Measurements from ENCODE around the gene PHLPP1. TPM values are rescaled to one million over a fixed set of nuclear protein-coding genes. Genes with fewer than 3 reads are reported as not detected.

PHLPP1 gene
- total and polyA plus RNA-seq, 8 donors = 2.9 to 14.7 (median 8.3) TPM

DNA sequence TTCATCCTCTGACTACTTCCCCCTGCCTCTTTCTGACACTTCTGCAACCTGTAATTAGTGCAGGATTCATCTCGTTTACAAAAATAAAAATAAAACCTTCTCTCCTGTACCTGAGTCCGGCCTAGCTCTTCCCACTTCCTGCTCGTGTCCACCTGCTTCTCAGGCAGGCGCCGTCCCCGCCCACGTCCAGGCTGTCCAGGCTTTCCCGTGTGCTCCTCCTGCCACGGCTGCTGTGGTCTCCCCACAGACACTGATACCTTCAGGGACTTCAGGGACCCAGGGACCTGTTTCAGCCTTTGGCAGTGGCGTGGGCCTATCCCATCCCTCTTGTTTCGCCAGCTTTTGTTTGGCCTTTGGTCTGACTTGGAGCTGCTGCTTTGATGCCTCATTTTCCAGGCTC, 272.5 kb downstream of the PHLPP1 start:
- H3K27ac ChIP-seq = no peak overlapping the region
- TF ChIP-seq, protein P1, sequence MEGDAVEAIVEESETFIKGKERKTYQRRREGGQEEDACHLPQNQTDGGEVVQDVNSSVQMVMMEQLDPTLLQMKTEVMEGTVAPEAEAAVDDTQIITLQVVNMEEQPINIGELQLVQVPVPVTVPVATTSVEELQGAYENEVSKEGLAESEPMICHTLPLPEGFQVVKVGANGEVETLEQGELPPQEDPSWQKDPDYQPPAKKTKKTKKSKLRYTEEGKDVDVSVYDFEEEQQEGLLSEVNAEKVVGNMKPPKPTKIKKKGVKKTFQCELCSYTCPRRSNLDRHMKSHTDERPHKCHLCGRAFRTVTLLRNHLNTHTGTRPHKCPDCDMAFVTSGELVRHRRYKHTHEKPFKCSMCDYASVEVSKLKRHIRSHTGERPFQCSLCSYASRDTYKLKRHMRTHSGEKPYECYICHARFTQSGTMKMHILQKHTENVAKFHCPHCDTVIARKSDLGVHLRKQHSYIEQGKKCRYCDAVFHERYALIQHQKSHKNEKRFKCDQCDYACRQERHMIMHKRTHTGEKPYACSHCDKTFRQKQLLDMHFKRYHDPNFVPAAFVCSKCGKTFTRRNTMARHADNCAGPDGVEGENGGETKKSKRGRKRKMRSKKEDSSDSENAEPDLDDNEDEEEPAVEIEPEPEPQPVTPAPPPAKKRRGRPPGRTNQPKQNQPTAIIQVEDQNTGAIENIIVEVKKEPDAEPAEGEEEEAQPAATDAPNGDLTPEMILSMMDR (IDR thresholded peaks at IDR 0.05) = no peak
- WGBS, 2 donors = 73 to 75% methylated on average over 11 of the region's 11 CpGs
- ATAC-seq = no peak
- H3K4me3 ChIP-seq = no peak overlapping the region
- FAIRE-seq = no peak
- H3K4me1 ChIP-seq = no peaks in the 10 kb centered on the region
- intact Hi-C loops (cut with DNase I) = loop anchor here in 1 of 3 donors (10.0 kb wide), 1 partner anchor 283 kb away; no protein-coding TSS in a partner anchor
- H3K9me3 ChIP-seq = no peaks in the 10 kb centered on the region
- H3K27me3 ChIP-seq = no peaks in the 10 kb centered on the region
- DNase-seq = no peak
- H3K36me3 ChIP-seq = no peaks in the 10 kb centered on the region

DNA sequence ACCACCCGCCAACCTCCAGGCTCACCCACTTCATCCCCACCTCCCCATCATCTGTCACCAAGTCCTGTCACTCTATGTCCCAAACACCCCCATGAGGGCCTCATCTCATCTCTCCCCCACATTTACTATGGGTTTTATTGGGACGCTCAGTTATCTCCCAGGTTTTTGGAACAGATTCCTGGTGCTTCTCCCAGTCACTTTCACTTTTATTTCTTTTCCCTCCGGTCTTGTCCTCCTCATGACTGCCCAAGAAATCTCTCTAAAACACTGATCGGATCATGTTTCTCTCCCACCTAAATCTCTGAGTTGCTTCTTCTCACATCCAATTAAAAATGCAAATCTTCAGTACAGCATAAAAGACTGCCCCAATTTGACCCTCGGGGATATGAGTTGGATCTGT, 273.1 kb downstream of the PHLPP1 start:
- WGBS, 2 donors = 73 to 80% methylated on average over 5 of the region's 5 CpGs
- no peaks in the 10 kb centered on the region for H3K4me1 ChIP-seq

DNA sequence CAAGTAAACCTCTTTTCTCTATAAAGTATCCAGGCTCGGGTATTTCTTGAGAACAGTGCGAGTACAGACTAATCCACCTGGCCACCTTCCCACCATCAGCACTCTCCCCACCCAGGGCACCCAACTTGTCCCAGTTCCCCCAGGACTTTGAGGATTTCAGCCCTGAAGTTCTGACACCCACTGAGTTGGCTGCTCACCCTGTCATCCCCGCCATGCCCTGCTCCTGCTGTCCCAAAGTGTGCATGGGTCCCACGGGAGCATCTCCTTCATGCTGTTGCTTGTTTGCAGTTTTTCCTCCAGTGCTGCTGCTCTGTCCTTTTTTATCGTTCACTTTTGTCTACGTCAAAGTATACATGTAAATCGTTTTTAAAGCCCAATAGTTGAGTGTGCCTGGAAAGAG, 273.9 kb downstream of the PHLPP1 start:
- TF ChIP-seq, protein P1 (IDR thresholded peaks at IDR 0.05) = no peak
- intact Hi-C loops (cut with DNase I) = loop anchor here in 1 of 3 donors (10.0 kb wide), 1 partner anchor 284 kb away; no protein-coding TSS in a partner anchor
- no peaks in the 10 kb centered on the region for H3K4me1 ChIP-seq
- DNase-seq = no peak
- no peaks in the 10 kb centered on the region for H3K9me3 ChIP-seq
- H3K36me3 ChIP-seq = no peaks in the 10 kb centered on the region
- WGBS, 2 donors = 57 to 66% methylated on average over 7 of the region's 7 CpGs
- H3K27me3 ChIP-seq = no peaks in the 10 kb centered on the region
- ATAC-seq = no peak
- no peak overlapping the region for H3K27ac ChIP-seq
- H3K4me3 ChIP-seq = no peak overlapping the region
- no peak for FAIRE-seq

More for the DNA sequence above, 273.1 kb downstream of the PHLPP1 start:
- intact Hi-C loops (cut with DNase I) = loop anchor here in 1 of 3 donors (10.0 kb wide), 1 partner anchor 284 kb away; no protein-coding TSS in a partner anchor
- FAIRE-seq (no peak), ATAC-seq (no peak), DNase-seq (no peak)
- H3K9me3 ChIP-seq = no peaks in the 10 kb centered on the region
- H3K27ac ChIP-seq = no peak overlapping the region
- no peaks in the 10 kb centered on the region for H3K36me3 ChIP-seq
- H3K27me3 ChIP-seq = no peaks in the 10 kb centered on the region
- no peak overlapping the region for H3K4me3 ChIP-seq
- TF ChIP-seq, protein P1 (IDR thresholded peaks at IDR 0.05) = no peak

- Histone ChIP-seq H3K36me3 (no peaks in the 10 kb centered on the region), H3K27me3 (no peaks in the 10 kb centered on the region), H3K4me1 (no peaks in the 10 kb centered on the region), H3K4me3 (no peak overlapping the region), H3K27ac (no peak overlapping the region), H3K9me3 (no peaks in the 10 kb centered on the region)
- ATAC-seq (no peak), FAIRE-seq (no peak), DNase-seq (no peak)
- WGBS, 2 donors = 64 to 65% methylated on average over 1 of the region's 1 CpG
- intact Hi-C loops (cut with DNase I) = no loop called here
- TF ChIP-seq, protein P1 (IDR thresholded peaks at IDR 0.05) = no peak
These were observed 275.3 kb downstream of the PHLPP1 start for GRCh38 chr18:62990653-62991052.

GRCh38 chr18:62991389-62991788, 276.0 kb downstream of the PHLPP1 start:
- no peak overlapping the region for H3K4me3 ChIP-seq
- FAIRE-seq = no peak
- TF ChIP-seq, protein P1 (IDR thresholded peaks at IDR 0.05) = no peak
- H3K27ac ChIP-seq = no peak overlapping the region
- H3K9me3 ChIP-seq = no peaks in the 10 kb centered on the region
- intact Hi-C loops (cut with DNase I) = no loop called here
- H3K27me3 ChIP-seq = no peaks in the 10 kb centered on the region
- H3K4me1 ChIP-seq = no peaks in the 10 kb centered on the region
- no peak for ATAC-seq
- DNase-seq = no peak
- no peaks in the 10 kb centered on the region for H3K36me3 ChIP-seq
- 91 to 95% methylated on average over 8 of the region's 8 CpGs for WGBS, 2 donors
